Neural progenitor cell (in vitro differentiated cells): ENCODE measurements around the gene SLC25A20.

Source experiments
- CTCF ChIP-seq: fragments of 200-600 bp; sonication (generic); IDR thresholded peaks from 2 replicates; pipeline ENCODE4 v1.5.1; 2017; ENCODE audit warnings: antibody characterized with exemption, mild to moderate bottlenecking
- EZH2phosphoT487 ChIP-seq: fragments of 200-600 bp; sonication (generic); IDR thresholded peaks from 2 replicates; pipeline ENCODE4 v1.6.1; 2017; ENCODE audit warnings: antibody characterized with exemption

GRCh38 chr3:48919215-48920138 is 20.8 kb upstream of the SLC25A20 start:
- TF ChIP-seq CTCF: no peak
- no peak for TF ChIP-seq EZH2phosphoT487
